Islet of Langerhans (tissue), 1 donor: ENCODE results near the gene KCTD1.
"Not testable (repeated sequence)": the region's sequence is repeated elsewhere in the genome, so short reads cannot be mapped to it uniquely, and the experiment has no call there.

Source experiments
- FAIRE-seq: peaks from one replicate; lab custom pipeline; 2011; peaks lifted over from hg19 to GRCh38; lab: Jason Lieb, UNC

Gene KCTD1

GRCh38 chr18:26457611-26458353, 90.6 kb downstream of the KCTD1 start:
- FAIRE-seq = no peak

DNA sequence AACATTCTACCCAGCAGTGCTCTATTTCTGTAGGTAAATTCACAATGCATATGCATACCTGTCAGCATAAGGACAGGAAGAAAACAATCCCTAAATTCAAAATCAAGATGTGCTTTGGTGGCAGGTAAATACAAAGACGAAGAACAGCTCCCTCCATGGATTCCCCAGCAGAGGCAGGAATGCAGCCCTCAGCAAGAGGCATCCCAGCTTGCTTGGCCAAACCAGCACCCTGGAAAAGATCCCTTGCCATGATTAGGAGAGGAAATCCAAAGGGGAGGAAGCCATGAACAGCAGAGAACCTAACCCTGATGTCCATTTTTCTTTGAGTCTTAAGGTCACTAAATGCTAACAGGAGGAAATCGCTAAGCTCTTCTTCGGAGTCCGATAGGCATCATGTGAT, 91.2 kb downstream of the KCTD1 start:
- FAIRE-seq = no peak

GRCh38 chr18:26456070-26456491, 92.3 kb downstream of the KCTD1 start:
- no peak for FAIRE-seq

- no peak for FAIRE-seq
Observed at GRCh38 chr18:26455639-26456038, 92.7 kb downstream of the KCTD1 start.

DNA sequence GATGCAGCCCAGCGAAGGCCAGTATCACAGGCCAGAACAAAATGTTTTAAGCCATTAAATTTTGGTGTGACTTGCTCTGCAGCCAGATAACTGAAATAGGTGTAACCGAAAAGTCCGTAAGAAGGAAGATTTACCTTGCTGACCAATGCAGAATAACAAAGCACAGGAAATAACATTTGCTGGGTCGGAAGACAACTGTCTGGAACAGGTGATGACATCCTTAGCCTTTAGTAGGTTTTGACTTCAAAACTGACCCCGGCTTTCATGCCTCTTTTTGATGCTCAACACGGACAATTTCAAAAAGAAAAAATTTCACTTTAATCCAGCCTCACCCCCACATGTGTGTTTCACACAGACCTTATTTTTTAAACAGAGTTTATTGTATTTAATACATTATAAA, 93.7 kb downstream of the KCTD1 start:
- FAIRE-seq = no peak

DNA sequence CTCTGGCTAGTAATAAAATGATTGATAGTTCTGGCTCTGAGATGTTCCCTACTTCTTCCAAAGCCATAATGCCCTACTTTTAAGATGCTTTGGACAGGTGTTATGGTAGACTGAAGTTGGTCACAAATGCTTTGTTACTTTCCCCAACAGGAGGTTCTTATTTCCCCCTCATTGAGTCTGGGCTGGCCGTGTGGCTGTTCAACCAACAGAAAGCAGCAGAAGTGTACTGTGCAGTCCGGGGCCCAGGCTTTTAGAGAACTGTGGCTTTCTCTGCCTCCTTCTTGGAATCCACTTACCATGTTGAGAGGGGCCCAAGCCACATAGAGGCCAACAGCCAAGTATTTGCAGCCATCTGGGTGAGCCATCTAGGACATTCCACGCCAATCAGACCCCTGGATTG, 94.2 kb downstream of the KCTD1 start:
- FAIRE-seq = no peak

- no peak for FAIRE-seq
Observed at GRCh38 chr18:26453386-26453901, 94.9 kb downstream of the KCTD1 start.

DNA sequence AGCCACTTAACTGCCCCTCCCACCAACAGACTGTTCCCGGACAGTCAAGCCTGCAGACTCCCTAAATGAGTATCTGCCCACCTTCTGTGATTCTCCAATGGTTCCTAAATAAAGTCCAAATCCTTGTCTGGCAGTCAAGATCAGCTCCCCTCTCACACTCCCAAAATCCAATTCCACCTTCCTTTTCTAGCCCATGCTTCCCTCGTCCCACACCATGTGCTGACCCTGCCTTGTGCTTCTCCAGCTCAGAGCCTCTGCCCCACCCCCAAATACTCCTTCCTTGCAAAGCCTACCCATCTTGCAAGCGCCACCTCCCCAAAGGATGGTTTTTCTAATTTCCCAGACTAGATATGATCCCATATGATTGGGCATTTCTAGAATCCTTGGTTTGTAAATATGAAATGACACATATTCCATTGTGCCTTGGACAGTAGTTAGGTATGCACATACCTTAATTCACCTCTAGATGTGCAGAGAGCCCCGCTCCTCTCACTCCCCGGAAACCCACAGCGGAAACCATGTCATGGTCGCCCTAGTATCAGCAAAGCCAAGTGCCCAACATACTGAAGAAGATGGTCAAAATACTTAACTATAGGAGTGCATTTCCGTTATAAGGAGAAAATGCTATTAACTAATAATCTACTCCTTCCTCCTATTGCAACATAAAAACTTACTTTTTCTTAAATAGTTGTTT, 97.2 kb downstream of the KCTD1 start:
- no peak for FAIRE-seq

DNA sequence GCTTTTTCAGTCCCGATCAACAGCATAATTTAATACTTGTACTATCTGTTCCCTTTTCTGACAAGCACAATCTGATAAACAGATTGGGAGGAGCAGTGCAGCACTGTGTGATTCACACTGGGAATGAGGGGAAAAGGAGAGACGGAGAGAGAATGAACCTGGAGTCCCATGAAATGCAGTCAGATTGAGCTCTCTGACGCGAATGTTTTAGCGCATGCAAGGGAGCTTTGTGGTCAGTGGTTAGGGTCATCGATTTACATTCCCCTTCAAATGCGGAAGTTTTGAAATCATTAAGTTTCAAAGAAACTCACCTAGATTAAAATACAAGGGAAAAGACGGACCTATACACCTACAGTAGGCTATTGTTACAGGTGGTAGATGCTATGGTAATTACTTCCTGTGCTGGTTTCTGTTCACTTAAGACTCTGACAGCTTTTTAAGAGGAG, 99.6 kb downstream of the KCTD1 start:
- no peak for FAIRE-seq

GRCh38 chr18:26443853-26444252, 104.5 kb downstream of the KCTD1 start:
- FAIRE-seq = no peak

DNA sequence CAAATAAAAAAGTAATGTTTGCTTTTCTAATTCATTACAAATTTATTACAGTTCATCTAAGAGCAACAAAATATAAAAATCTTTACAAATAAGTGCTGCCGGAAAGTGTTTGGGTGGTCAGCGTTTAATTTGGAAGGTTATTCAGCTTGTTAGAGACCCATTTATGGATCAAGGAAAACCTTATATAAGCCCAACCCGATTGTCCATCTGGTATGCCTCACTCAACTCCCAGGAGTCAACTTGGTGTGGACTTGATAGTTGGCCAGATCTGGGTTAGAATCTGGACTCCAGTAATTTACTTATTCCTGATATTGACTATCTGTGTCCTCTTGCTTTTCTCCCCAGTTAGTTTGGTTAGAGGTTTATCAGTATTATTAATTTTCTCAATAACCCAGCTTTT, 106.2 kb downstream of the KCTD1 start:
- FAIRE-seq = no peak

GRCh38 chr18:26440644-26441043, 107.7 kb downstream of the KCTD1 start:
- no peak for FAIRE-seq

GRCh38 chr18:26439537-26439936, 108.8 kb downstream of the KCTD1 start:
- FAIRE-seq = no peak

GRCh38 chr18:26438980-26439379, 109.4 kb downstream of the KCTD1 start:
- FAIRE-seq = no peak

- FAIRE-seq = not testable (repeated sequence)
Observed at GRCh38 chr18:26437634-26438033, 110.7 kb downstream of the KCTD1 start.

GRCh38 chr18:26436176-26437051, 111.9 kb downstream of the KCTD1 start:
- no peak for FAIRE-seq

GRCh38 chr18:26435415-26436095, 112.8 kb downstream of the KCTD1 start:
- FAIRE-seq = no peak

DNA sequence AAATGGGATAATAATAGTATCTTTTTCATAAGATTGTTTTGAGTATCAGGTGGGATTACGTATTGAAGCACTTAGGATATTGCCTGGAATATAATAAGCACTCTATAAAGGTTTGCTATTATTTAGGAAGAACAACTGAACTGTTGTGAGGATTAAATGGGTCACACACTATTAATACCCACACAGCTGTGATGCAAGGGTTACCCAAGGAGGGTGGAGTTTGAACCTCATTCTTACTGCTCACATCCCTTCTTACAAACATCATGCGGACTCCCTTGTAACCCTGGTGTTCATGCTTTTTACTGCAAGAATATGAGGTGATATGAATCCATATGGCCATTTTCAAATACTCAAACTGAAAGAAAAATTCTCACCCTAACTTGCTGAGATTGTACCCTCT, 113.5 kb downstream of the KCTD1 start:
- no peak for FAIRE-seq

GRCh38 chr18:26432651-26433424, 115.5 kb downstream of the KCTD1 start:
- FAIRE-seq = no peak

DNA sequence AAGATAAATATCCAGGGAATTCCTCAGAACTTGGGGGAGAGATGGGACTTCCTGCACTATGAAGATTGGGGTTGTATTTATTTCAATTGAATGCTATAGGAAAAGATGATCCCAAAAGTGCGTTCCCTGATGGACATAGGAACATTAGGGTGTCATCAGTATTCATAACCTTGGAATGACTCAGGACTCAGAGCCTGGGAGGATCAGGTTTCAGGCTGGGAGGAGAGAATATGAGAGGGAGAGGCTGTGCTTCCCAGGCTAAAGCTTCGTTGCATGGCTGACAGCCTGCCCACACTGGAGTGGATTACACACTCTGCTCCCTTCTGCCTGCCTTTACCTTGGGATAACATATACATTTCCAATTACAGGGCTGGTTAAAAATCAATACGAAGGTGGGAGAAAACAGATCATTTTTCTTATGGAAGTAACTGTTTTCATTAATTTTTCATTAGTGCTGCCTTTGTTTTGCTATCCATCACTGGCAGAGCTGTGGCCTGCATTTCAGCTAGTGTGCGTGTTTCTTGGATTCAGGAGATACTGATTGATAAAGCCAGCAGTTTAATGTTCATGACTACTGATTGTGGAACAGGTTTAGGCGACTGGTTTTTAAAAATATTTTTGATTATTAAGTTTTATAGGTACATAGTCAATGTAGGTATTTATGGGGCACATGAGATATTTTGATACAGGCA, 118.7 kb downstream of the KCTD1 start:
- no peak for FAIRE-seq

DNA sequence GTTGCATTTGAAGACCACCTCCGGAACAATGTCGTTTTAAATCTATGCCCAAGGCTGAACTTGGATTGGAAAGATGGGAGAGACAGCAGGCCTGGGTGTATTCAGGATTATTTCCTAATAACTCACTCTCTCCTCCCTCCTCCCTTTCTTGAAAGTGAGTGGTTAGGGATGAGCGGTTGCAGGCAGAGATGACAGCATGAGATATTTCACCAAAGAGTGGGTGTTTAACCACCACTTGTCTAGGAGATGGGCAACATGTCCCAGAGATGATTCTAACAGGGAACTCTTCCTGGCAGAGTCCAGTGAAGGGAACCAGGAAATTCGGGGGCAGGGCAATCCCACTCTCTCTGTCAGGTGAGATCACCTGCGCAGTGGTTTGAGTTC, 123.2 kb downstream of the KCTD1 start:
- no peak for FAIRE-seq
